ENCODE data around the gene COBL. TPM values are rescaled to one million over a fixed set of nuclear protein-coding genes. Genes with fewer than 3 reads are reported as not detected.

Gene COBL
- total and polyA plus RNA-seq, 8 donors = 7.4 to 32.0 (median 16.8) TPM

GRCh38 chr7:51219261-51219988 lies 97.2 kb downstream of the COBL start:
- Histone ChIP-seq H3K27ac (no peak overlapping the region), H3K9me3 (no peaks in the 10 kb centered on the region), H3K4me1 (no peaks in the 10 kb centered on the region), H3K36me3 (no peaks in the 10 kb centered on the region), H3K27me3 (no peaks in the 10 kb centered on the region), H3K4me3 (no peak overlapping the region)
- no peak for TF ChIP-seq CTCF (IDR thresholded peaks at IDR 0.05)
- DNase-seq = no peak
- intact Hi-C loops (cut with DNase I) = no loop called here
- no peak for FAIRE-seq
- ATAC-seq = no peak
- 87 to 90% methylated on average over 18 of the region's 18 CpGs for WGBS, 2 donors

GRCh38 chr7:51217804-51218203 lies 98.8 kb downstream of the COBL start:
- no peaks in the 10 kb centered on the region for H3K9me3 ChIP-seq
- TF ChIP-seq CTCF (IDR thresholded peaks at IDR 0.05) = no peak
- intact Hi-C loops (cut with DNase I) = no loop called here
- DNase-seq (no peak), ATAC-seq (no peak), FAIRE-seq (no peak)
- 94% methylated on average over 6 of the region's 6 CpGs for WGBS, 2 donors
- no peaks in the 10 kb centered on the region for H3K4me1 ChIP-seq
- no peaks in the 10 kb centered on the region for H3K36me3 ChIP-seq
- no peak overlapping the region for H3K4me3 ChIP-seq
- H3K27ac ChIP-seq = no peak overlapping the region
- no peaks in the 10 kb centered on the region for H3K27me3 ChIP-seq

- Histone ChIP-seq H3K36me3 (no peaks in the 10 kb centered on the region), H3K27ac (no peak overlapping the region), H3K4me3 (no peak overlapping the region), H3K27me3 (no peaks in the 10 kb centered on the region), H3K4me1 (no peaks in the 10 kb centered on the region), H3K9me3 (no peaks in the 10 kb centered on the region)
- 96 to 97% methylated on average over 7 of the region's 7 CpGs for whole genome bisulfite sequencing, 2 donors
- DNase-seq = no peak
- no peak for FAIRE-seq
- no peak for TF ChIP-seq CTCF (IDR thresholded peaks at IDR 0.05)
- intact Hi-C loops (cut with DNase I) = no loop called here
- no peak for ATAC-seq
These were observed 102.5 kb downstream of the COBL start for GRCh38 chr7:51214098-51214497.

- WGBS, 2 donors = 95% methylated on average over 9 of the region's 9 CpGs
- FAIRE-seq = no peak
- intact Hi-C loops (cut with DNase I) = no loop called here
- no peak for DNase-seq
- no peaks in the 10 kb centered on the region for H3K4me1 ChIP-seq
- no peak overlapping the region for H3K4me3 ChIP-seq
- H3K36me3 ChIP-seq = no peaks in the 10 kb centered on the region
- ATAC-seq = no peak
- no peak overlapping the region for H3K27ac ChIP-seq
- H3K27me3 ChIP-seq = no peaks in the 10 kb centered on the region
- TF ChIP-seq CTCF (IDR thresholded peaks at IDR 0.05) = no peak
- no peaks in the 10 kb centered on the region for H3K9me3 ChIP-seq
These were observed 103.0 kb downstream of the COBL start for GRCh38 chr7:51213618-51214017.

- WGBS, 2 donors = 93 to 95% methylated on average over 3 of the region's 3 CpGs
- Histone ChIP-seq H3K27ac (no peak overlapping the region), H3K4me1 (no peaks in the 10 kb centered on the region), H3K27me3 (no peaks in the 10 kb centered on the region), H3K36me3 (no peaks in the 10 kb centered on the region), H3K4me3 (no peak overlapping the region), H3K9me3 (no peaks in the 10 kb centered on the region)
- intact Hi-C loops (cut with DNase I) = no loop called here
- FAIRE-seq (no peak), ATAC-seq (no peak), DNase-seq (no peak)
- no peak for TF ChIP-seq CTCF (IDR thresholded peaks at IDR 0.05)
These were observed 105.8 kb downstream of the COBL start for GRCh38 chr7:51210766-51211165.
